GM18502 (cell line): ENCODE measurements around the gene GPC6.

Source experiments
- ATAC-seq: cut with Tn5 transposase; IDR thresholded peaks from one replicate; pipeline ENCODE4 v1.9.1; 2021; ENCODE audit warnings: mild to moderate bottlenecking; ENCODE audit not compliant: unreplicated experiment, poor library complexity

Gene GPC6

DNA sequence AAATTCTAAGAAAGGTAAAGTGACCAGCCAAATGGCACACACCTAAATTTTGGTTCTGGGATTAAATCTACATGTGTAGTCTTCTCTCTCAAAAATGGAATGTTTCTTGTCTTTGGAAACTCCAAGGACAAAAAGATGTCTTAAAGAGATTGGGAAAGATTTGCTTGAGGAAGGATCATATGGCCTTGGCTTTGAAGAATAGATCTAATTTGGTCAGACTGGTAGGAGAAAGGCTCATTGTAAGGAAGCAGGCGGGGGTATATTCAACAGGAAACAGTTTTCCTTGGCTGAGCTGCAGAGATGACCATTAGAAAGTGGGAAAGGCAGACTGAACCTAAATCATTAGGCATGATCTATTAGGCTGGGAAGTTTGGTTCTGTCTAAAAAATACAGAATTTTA is 887.6 kb downstream of the GPC6 start:
- no peak for ATAC-seq

DNA sequence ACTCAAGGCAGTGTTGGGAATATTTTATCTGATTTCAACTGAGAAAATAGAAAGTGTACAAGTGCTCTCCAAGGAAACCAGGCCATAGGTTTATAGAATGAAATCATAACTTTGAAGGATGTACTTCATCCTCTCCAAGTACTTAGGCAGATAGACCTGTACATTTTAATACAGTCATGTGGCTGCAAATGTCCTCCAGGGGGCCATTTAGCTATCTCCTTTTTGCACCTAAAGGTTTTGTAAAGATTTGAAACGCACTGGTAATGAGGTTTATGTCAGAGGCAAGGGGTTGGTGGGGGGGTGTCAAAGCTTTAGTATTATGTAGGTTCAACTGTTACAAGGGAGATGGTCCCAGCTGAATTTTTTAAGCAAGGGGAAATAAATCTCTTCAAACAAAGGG is 888.4 kb downstream of the GPC6 start:
- no peak for ATAC-seq

GRCh38 chr13:94119360-94119936 is 892.8 kb downstream of the GPC6 start:
- ATAC-seq = no peak

GRCh38 chr13:94120878-94121277 is 894.3 kb downstream of the GPC6 start:
- no peak for ATAC-seq

DNA sequence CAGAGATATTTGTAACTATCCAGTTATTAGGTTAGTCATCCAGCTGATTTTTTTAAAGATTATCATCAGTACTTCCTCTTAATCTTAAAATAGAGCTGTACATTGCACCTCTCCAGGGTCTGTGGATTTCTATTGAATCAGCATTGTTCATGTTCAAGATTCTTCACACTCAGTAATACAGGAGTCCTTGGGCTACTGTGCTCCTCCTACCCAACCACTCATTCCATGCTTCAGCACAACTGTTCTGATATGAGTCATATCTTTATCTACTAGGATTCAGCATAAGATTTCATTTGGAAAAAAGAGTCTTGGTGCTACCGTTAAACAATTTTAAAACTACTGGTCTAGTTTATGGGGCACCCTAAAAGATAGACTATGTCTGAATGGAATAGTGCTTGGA is 895.1 kb downstream of the GPC6 start:
- no peak for ATAC-seq

- no peak for ATAC-seq
Observed at GRCh38 chr13:94122300-94122915, 895.8 kb downstream of the GPC6 start.

DNA sequence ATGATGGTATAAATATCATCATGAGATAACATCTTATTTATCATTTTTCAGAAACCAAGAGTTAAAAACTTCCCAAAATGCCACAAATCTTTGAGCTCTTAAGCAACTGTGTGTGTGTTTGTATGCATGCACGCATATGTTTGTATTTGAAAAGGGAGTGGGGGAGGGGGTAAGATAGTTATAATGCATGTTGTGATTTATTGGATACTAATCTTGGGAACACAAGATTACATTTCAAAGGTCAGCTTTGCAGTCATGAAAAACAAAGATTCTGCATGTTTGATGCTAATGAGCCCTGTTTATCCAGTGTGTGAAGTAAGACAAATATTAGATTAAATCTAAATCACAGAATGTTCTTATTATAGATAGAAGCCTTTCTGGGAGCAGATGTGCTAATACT is 897.0 kb downstream of the GPC6 start:
- ATAC-seq = no peak

DNA sequence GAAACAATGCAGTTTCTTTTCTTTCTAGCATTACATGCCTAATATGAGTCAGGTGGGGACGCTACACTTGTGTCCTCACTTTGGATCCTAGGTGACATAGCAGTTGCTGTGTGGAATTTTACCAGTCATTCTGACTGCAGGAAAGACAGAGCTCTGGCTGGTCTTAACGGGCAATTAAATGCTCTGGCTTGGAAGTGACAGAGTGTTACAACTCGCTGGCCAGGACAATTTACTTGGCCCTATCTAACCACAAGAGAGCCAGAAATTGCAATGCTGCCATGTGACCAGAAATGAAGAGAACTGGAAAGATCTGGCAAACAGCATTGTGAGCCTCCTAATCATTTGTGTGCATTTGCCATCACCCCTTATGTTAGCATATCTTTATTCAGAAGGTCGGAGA is 901.8 kb downstream of the GPC6 start:
- ATAC-seq = no peak

DNA sequence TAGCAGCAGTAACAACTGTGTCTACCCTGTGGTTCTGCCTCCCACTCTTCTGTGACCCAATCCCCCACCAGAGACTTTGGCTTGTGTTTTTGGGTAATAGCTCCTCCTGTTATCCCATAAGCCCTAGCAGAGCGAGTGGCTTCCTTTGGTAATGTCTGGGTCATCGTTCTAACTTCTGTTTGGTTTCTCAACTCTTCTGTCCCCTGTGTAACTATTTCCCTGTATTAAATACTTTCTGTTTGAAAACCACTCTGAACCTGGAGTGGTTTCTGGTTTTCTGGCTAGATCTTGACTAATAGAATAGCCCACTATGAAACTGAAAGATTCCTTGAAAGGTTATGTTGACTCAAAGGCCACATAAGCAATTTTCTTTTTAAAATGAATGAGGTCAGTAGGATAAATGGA is 902.9 kb downstream of the GPC6 start:
- no peak for ATAC-seq

GRCh38 chr13:94138831-94139230 is 912.2 kb downstream of the GPC6 start:
- ATAC-seq = no peak

DNA sequence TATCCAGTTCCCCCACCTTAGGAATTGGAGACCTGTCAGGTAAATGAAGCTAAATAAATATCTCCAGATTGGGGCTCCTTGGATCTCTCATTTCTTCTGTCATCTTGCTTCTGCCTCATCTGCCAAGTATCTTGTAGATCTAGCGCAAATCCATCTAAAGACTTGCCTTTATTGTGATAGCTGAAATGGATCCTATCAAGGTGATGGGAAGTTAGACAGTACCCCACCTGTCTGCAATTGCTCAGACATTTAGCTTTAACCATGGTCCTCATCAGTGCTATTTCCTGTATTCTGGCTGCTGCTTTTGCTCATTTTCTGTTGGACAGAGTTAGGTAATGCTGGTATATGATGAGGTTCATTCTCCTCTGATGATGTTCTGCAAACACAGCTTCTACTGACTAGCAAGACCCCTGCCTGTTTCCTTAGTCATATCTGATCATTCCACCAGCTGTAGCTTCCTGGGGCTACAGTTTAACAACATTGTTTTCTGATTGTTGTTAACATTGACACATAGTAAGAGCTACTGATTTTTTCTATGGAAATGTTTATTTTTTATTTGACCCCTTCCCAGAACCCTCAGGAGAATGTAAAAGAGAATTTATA is 912.9 kb downstream of the GPC6 start:
- ATAC-seq = no peak

DNA sequence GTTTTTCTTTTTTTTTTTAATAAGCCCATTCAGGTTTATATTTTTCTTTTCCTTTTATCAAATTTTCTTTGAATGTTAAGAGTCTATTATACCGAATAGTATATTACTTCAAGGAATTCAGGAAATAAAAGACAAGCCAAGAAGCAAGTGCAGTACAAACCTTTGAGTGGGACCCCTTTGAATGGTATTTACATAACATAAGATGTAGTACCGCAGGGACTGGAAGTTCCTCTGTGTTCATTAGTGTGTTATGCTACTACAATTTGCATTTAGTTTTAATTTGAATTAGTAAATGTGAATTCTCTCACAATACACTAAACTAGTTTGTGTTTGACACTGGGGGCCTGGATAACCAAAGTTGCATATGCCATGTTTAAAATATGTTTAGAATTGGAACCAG is 913.4 kb downstream of the GPC6 start:
- no peak for ATAC-seq

DNA sequence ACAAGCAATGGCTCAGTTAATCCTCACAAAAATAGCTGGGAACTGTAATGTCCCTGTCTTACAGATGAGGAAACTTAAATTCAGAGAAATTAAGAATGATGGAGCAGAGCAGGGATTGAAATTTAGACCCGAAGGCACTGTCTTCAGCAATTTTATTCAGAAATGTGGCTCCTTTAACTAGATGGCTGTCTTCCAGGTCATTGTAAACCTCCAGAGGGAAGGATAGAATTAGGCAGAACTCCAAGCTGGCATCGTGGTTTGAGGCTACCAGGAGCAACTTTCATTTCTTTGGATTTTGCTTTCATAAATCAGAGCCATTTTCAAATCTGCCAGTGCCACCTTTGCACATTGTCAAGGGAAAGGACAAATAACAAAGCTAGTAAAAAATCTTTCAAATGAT is 913.9 kb downstream of the GPC6 start:
- no peak for ATAC-seq

GRCh38 chr13:94143624-94144350 is 917.2 kb downstream of the GPC6 start:
- no peak for ATAC-seq

DNA sequence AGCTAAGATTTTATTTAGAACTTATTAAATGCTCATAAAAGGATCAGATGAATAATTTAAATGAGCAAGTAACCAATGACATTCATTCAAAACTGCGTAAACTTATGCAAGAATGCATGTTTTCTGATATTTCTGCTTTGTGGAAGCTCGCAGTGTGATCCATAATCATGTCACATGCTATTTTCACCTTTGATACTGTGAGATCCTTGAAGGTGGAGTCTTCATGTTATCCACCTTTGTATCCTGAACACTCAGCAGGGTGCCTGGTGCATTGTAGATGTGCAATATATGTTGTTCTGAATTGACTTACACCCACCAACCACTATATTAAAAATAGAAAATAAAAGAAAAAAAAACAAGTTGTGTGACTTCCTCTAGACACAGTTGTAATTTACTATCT is 919.4 kb downstream of the GPC6 start:
- no peak for ATAC-seq

- ATAC-seq = no peak
Observed at GRCh38 chr13:94153586-94153985, 927.0 kb downstream of the GPC6 start.

- no peak for ATAC-seq
Observed at GRCh38 chr13:94154367-94154766, 927.8 kb downstream of the GPC6 start.

GRCh38 chr13:94157705-94158218 is 931.2 kb downstream of the GPC6 start:
- no peak for ATAC-seq

GRCh38 chr13:94160875-94161274 is 934.3 kb downstream of the GPC6 start:
- no peak for ATAC-seq

DNA sequence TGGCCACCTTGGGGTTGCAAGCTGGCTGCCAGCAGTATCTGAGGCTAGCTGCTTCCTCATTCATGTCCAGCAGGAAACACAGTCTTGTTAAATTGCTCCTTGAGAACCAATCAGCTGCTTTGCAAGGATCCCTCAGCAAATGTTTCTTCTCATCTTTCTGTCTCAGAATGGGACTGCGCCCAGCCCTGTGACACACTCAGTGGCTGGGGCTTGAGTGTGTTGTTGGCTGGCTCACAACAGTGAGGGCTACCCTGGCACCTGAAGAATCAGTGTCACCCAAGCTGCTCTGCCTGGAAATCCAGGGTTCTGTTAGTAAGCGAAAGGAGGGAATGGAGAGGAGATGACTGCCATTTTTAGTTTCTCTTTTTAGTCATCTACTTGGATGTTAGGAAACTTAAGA is 935.7 kb downstream of the GPC6 start:
- no peak for ATAC-seq

GRCh38 chr13:94163535-94163934 is 936.9 kb downstream of the GPC6 start:
- no peak for ATAC-seq
